Pons (tissue), 1 donor: ENCODE measurements around the gene ADAM10.
"Not testable (repeated sequence)": the region's sequence is repeated elsewhere in the genome, so short reads cannot be mapped to it uniquely, and the experiment has no call there.

Source experiments
- DNase-seq: peaks from one replicate; pipeline ENCODE4 v3.0.0-alpha.2; 2016; ENCODE audit warnings: low spot score

ADAM10 gene

GRCh38 chr15:58608129-58608590 lies 141.3 kb downstream of the ADAM10 start:
- no peak for DNase-seq

- DNase-seq: no peak
Observed at GRCh38 chr15:58606577-58607080, 142.9 kb downstream of the ADAM10 start.

DNA sequence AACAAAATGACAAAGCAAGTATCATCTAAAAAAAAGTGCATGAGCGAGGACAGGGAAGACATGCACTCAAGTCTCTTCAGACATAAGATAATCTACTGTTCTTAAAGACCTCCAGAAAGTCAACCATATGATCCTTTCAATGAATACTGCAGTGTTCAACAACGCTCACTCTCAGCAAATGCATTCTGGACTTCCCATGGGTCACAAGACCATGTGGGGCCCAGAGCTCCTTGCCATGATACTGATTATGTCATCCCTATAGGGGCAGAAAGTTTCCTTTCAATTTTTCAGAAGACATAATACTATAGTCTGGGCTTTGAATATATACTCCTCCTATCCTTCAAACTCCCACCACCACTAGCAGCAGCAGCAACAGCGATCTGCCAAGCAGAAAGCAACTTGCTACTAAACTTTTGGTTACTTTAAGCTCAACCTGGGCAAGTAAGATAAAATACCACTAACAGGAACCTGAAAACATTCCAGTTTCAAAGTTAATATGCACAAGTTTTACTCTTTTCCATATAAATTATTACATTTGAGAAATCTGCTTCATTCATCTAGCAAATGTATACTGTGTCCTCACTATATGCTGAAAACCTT lies 143.5 kb downstream of the ADAM10 start:
- DNase-seq: peak; percentile 53

DNA sequence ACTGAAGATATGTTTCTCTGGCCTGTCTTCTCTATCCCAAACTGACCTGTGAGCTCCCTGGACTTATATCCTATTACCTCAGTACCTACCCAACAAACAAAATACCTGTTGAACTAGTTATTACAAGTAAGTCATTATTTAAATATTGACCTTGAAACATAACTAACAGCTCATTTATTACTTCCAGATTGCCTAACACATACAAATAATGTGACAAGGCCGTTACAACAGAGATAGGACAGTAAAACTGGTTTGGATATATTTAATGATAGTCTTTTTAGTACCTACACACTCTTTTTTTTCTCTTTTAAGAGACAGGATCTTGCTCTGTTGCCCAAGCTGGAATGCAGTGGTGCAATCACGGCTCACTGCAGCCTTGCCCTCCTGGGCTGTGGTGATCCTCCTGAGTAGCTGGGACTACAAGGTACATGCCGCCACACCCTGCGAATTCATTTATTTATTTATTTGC lies 145.0 kb downstream of the ADAM10 start:
- DNase-seq: no peak

DNA sequence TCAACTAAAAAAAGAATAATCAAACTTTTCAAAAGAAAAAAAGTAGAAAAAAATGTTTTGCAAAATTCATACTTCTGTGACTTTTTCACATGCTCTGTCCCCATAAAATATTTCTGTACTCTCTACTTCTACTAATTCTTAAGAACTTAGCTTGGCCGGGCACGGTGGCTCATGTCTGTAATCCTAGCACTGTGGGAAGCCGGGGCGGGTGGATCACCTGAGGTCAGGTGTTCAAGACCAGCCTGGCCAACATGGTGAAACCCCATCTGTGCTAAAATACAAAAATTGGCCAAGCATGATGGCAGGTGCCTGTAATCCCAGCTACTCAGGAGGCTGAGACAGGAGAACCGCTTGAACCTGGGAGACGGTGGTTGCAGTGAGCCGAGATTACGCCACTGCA lies 145.6 kb downstream of the ADAM10 start:
- DNase-seq: not testable (repeated sequence)

DNA sequence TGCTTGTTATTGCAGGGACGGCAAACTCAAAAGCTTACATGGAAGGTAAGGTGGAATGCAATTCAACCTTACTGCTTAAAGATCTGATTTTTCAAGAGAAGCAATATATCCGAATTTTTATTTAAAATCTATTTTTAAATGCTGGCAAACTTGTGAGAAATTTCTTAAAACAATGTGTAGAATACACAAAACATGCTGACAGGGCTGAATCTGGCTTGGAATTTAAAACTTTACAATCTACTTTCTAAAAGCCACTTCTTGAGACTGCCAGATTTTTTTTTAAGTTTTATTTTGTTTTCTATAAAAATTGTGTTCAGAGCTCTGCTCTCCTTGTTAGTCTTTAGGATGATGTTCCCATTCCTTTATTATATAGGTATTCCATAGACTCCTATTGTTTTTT lies 146.7 kb downstream of the ADAM10 start:
- DNase-seq: no peak

- no peak for DNase-seq
Observed at GRCh38 chr15:58598829-58599210, 150.7 kb downstream of the ADAM10 start.

- DNase-seq: peak; percentile 50
Observed at GRCh38 chr15:58597943-58598828, 151.3 kb downstream of the ADAM10 start.

- DNase-seq: no peak
Observed at GRCh38 chr15:58595516-58596263, 153.8 kb downstream of the ADAM10 start.

- no peak for DNase-seq
Observed at GRCh38 chr15:58594898-58595297, 154.6 kb downstream of the ADAM10 start.

GRCh38 chr15:58593870-58594269 lies 155.6 kb downstream of the ADAM10 start:
- DNase-seq: no peak

- DNase-seq: no peak
Observed at GRCh38 chr15:58590926-58591325, 158.6 kb downstream of the ADAM10 start.

GRCh38 chr15:58590236-58590635 lies 159.3 kb downstream of the ADAM10 start:
- no peak for DNase-seq

DNA sequence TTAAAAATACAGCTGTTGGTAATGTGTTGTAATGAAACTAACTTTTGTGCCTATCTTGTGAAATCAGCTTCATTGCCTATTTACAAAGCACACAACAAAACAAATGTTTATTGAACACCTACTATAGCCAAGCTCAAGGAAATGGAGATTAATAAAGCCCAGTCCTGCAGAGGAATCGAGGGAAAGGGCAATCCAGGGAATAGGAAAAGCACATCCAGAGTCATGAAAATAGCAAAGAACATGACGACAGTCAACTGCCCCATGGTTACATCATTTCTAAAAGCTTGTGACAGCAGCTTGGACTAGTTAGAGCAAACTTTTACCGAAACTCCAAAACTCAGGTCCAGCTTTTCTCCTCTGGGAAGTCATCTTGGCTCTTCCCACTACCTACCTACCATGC lies 160.5 kb downstream of the ADAM10 start:
- DNase-seq: no peak

- DNase-seq: no peak
Observed at GRCh38 chr15:58588096-58588495, 161.4 kb downstream of the ADAM10 start.

DNA sequence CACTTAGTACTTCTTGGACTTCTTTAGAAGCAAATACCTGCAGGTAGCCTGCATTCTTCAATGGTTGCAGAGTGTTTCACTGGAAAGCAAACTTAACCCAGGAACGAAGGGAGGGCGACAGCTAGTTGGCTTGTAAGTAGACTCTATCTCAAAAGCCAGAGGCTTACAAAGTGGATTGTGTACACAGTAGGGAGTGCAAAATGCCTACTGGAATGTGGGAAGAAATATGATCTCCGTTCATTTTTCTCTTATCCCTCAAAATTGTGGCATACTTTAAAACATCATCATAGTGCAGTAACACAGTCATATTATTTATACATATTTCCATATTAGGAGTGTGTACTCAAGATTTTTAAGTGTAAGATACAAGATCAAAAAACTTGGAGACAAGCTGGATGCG lies 162.0 kb downstream of the ADAM10 start:
- no peak for DNase-seq

- no peak for DNase-seq
Observed at GRCh38 chr15:58585693-58586443, 163.6 kb downstream of the ADAM10 start.

DNA sequence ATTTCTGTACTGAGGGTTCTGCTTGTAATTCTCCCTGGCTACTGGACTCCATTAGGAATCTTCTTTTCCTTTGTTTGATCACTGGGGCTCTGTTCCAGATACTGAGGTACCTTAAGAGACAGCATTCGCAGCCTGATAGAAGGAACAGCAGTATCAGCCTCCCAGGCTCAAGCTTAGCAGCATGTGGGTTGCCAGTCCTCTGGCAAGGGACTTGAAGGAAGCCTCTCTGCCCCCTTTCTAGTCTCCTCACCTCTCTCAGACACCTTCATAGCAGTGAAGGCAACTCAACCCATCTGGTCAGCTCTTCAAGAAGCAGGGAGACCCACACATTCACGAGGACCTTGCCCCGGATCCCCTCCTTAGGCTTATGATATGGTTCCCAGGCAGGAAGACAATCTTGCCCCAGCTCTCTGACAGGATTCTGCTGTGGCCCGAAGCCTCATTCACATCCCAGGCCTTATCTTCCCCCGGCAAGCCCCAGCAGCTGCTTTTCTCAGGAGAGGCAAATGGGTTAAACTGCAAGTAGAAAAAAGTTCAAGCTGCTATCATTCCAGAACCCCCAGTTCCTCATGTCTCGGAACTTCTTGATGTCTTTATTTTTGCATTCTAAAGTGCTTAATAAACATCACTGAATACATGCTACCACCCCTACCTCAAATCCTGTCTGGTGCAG lies 164.6 kb downstream of the ADAM10 start:
- no peak for DNase-seq

DNA sequence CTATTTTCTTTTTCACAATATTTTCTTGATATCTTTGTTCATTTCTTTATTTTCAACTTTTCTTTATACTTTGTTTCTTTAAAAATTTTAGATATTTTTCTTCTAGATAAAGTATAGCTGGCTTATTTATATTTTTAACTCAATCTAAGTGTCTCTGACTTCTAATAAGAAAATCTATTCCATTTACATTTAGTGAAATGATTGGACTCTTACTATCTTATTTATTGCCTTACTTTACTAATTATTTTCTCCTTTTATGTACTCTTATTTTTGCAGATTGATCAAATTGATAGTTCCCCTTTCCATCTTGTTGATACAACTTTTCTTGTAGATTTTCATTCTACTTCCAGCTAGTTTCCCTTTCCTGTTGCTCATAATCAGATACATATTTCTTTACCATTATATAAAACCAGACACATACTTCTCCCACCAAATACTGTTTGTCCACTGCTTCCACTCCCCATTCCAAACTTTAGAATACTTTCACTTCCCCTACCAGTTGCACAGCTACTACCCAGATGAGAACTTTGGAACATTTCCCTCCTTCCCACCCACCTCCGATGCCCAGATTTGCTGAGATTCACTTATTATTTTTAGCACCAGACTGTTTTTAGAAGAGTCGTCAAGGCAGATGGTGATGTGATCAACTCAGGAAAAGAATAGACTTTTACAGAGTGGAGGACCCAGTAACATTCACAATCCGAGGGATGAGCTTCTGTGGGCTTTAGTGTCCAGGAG lies 166.2 kb downstream of the ADAM10 start:
- DNase-seq: peak; percentile 76

DNA sequence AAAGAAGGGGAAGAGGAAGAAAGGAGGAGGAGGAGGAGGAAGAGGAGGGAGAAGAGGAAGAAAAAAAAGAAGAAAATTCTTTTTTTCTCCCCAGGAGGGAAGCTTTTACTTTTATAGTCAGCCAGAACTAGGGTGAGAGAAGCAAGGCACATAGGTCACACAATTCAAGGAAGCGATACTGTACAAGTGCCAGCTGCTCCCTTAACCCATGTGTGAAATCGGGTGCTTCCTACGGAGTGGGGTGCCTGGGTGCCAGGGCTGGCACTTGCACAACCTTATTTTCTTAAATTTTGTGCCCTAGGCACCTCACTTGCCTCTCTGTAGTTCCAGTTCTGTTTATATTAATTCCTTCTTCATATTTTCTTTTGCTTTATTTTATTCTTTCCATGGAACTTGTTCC lies 167.3 kb downstream of the ADAM10 start:
- peak; percentile 71 for DNase-seq
